ENCODE results near the gene BIRC7. TPM values are rescaled to one million over a fixed set of nuclear protein-coding genes. Genes with fewer than 3 reads are reported as not detected.

Gene BIRC7
- total RNA-seq, 2 donors from 2014 or later: 0.94 TPM; not detected in 1

DNA sequence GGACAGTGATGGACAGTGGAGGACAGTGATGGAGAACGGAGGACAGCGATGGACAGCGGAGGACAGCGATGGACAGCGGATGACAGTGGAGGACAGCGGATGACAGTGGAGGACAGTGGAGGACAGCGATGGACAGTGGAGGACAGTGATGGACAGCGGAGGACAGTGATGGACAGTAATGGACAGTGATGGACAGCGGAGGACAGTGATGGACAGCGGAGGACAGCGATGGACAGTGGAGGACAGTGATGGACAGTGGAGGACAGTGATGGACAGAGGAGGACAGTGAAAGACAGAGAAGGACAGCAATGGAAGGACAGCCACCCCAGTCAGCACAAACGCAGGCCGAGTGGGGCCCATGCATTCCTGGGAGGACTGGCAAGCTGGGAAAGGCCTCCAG, 21.9 kb downstream of the BIRC7 start:
- ATAC-seq (no peak), DNase-seq (no peak)
- intact Hi-C loops (cut with DNase I): no loop called here

DNA sequence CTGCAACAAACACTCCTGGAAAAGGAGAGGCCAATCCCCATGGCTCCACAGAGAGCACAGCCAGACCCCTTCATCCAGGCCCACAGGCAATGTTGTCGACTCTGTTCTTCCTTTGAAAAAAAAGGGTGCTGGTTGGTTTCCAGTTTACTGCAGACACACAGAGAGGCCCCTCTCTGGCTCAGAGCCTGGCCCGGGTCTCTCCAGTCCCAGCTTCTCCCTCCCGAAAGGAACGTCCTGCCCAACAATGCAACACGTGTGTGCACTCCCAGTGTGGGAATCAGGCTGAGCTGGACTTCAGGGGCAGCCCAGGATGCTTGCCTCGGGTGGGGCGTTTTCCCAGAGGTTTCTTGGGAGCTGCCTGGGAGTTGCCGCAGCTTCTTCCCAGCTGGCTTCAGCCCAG, 23.1 kb downstream of the BIRC7 start:
- ATAC-seq: no peak
- intact Hi-C loops (cut with DNase I): no loop called here
- no peak for DNase-seq

DNA sequence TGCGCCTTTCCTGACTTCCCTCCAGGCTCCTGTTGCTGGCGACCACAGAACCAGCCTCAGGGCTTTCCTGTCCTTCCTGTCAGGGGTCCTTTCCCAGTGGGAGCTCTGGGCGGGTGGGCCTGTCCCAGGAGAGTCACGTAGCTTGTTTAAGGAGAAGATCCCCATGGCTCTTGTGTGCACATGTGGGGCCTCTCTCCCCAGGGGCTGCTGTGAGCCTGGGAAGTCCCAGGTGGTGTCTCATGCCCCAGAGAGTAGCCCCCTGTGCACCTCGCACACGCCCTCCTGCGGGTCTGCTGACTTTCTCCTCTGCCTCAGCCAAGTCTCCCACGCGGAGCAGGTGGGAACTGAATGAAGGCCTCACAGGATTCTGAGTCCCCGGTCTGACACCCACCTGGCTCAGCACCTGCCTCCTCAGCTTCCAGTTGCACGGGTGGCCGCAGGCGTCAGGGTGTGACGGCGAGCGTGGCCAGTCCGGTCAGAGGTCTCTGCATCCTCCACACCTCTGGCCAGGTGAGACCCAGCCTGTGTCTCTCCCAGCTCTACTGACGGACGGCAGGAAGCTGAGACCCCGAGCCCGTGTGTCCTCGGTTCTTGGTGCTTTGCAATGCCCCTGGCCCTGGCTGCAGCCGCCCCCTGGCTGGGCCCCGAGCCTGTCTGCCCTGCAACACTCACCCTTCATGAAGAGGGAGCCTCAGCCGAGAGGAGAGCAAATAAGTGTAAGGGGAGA, 24.2 kb downstream of the BIRC7 start:
- no peak for DNase-seq
- intact Hi-C loops (cut with DNase I): no loop called here
- no peak for ATAC-seq

DNA sequence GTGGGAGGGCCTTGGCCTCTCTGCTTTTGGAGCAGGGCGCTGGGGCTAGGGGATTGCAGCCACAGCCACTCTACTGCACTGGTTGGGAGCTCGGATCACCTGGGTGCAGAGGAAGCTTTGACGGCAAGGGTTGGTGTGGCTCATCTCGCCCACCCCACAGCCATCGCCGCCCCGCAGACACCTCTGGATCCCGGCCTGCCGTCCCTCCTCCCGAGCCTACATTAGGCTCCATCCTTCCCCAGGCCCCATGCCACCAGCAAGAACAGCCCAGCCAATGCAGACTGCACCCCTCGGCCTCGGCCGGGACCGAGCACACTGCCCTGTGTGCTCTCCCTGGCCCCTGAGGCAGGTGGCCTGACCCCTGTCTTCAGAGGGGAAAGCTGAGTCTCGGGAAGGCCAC, 24.8 kb downstream of the BIRC7 start:
- ATAC-seq (no peak), DNase-seq (no peak)
- intact Hi-C loops (cut with DNase I): no loop called here

DNA sequence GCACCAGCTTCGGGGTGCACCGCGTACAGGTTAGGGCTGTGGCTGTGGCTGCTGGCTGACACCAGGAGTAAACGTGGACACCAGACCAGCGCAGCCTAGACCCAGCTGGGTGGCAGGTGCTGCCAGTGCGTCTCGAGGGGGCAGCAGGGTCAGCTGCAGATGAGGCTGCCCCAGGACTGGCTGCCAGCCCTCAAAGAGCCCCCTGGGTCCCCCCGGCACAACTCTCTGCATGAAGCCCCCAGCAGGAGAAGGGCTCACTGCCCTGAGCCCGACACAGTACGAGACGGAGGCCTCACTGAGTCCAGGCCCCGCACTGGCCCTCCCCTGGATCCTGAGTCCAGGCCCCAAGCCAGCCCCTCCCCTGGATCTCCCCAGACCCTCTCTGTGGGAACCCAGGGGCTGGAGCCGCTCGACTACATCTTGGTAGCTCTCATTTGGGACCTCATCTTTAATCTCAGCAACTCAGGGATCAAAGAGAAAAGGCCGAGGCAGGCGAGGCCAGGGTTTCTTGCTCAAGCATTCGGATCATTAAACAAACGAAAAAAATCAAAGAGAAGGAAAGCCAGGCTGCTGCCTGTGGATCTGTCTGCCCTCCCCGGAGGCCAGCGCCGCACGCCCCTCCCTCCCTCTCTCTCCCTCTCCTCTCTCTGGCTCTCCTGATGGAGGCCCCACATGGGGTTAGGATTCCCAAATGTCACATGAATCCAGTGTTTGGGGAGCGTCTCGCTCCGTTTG, 25.5 kb downstream of the BIRC7 start:
- intact Hi-C loops (cut with DNase I): no loop called here
- ATAC-seq (no peak), DNase-seq (no peak)

DNA sequence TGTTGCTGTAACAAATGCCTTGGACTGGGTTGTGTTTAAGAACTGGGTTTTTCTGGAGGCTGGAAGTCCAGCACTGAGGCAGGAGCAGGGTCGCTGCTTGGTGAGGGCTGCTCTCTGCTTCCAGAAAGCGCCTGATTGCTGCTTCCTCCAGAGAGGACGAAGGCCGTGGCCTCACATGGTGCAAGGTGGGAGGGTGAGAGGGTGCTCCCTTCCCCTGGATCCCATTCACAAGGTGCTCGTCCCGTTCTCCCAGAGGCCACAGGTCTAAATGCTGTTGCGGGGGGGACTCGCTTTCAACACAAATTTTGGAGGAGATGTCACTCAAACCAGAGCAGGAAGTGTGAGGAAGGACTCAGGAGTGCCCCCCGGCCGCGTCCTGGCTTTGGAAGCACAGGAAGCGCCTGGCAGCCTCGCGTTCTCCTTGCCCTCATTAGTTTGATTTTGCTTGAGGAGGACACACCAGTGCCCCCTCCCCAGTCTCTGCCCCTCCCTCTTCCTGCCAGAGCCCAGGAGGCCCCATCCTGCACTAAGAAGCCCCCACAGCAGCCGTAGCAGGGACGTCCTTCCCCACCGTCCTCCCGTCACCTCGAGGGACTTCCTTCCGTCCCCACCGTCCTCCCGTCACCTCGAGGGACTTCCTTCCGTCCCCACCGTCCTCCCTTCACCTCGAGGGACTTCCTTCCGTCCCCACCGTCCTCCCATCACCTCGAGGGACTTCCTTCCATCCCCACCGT, 26.3 kb downstream of the BIRC7 start:
- intact Hi-C loops (cut with DNase I): no loop called here
- ATAC-seq (no peak), DNase-seq (no peak)

DNA sequence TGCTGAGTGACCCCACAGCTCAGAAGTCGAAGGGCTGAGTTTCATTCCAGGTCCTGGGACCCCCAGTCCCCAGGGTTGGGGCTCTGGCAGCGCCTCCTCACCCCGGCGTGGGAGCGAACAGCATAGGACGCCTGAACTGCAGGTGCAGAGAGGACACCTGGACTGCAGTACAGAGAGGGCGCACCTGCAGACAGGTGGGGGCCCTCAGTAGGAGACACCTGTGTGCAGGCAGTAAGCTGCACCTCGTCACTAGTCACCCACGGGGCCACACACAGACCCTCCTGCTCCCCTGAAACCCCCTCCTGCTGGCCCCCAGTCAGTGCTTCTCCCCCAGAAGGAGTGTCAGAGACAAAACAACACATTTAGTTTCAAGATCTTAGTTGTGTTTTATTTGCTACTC, 27.1 kb downstream of the BIRC7 start:
- intact Hi-C loops (cut with DNase I): no loop called here
- DNase-seq (no peak), ATAC-seq (no peak)

DNA sequence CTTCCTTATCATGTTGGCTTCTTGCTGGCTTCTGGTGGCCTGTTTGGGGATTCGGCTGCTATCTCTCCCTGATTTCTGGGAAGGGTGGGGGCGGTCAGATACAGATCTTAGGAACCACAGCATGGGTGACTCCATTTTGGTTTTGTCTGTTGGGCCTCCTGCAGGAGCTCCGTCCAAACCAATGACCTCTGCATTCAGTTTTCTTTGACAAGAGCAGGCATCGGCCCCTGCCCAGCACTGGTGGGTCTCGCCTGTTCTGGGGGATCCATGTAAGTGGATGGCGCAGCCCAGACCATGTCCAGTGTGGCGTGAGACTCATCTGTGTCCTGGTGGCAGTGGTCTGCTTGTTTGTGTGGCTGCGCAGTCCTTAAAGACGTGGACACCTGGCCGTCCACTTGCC, 28.3 kb downstream of the BIRC7 start:
- intact Hi-C loops (cut with DNase I): no loop called here
- no peak for ATAC-seq

DNA sequence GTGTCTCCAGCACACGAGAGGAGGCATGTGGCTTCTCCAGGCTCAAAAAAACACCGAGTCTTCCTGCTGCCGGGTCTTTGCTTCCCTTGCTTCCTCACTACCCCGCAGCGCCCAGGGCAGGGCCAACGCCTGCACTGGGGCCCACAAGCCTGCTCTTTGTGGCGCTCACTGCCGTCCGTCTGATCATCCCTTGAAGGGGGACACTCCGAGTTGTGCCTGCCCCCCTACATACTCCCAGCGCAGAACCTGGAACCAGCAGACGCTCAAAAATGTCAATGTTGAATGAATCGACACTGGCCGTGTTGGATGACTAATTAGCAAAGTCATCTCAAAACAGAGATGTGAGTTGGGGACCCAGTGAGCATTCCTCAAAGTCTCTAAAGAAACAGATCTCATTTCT, 28.8 kb downstream of the BIRC7 start:
- ATAC-seq (no peak), DNase-seq (no peak)
- intact Hi-C loops (cut with DNase I): no loop called here

More for the DNA sequence above, 28.3 kb downstream of the BIRC7 start:
- DNase-seq: no peak

DNA sequence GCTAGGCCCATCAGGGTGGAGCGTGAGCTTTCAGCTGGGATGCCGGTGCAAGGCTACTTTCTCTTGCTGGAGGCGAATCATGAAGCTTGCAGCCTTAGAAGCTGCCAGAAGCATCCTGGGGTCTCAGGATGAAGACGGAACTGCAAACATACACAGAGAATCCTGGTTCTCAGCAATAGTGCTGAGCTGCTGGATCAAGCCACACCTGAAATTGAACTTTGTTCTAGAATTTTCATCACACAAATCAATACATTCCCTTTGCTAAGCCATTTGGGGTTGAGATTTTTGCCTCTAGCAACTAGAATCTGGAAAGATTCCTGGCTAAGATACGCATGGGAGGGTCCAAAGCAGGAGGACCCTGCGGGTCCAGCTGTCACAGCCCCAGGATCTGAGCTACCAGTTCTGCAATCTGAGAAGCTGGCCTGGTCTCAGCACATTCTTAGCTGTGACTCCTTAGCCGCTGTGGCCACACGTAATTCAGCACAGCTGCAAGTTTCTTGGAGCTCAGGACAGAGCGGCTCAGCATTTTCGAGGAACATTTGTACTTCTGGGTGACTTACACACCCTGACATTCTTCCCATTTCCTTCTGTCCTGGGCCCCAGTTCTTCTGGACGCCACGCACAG, 30.3 kb downstream of the BIRC7 start:
- intact Hi-C loops (cut with DNase I): no loop called here
- no peak for ATAC-seq
- DNase-seq: no peak

DNA sequence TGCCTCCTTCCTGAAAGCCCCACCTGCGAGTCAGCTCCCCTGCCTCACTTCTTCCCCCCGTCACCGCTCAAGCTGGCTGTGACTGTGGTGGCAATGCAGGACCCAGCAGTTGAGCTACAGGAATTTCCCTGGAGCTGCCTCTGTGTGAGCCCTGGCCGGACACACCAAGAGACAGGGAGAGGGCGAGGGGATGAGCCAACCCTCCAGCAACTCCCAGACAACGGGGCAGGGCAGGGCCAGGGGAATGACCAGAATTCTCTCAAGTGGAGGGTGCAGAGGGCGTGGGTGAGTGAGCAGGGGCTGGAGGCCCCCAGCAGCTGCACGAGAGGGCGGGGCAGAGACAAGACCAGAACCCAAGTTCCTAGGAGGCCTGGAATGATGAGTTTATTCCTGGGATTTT, 32.0 kb downstream of the BIRC7 start:
- ATAC-seq: no peak

DNA sequence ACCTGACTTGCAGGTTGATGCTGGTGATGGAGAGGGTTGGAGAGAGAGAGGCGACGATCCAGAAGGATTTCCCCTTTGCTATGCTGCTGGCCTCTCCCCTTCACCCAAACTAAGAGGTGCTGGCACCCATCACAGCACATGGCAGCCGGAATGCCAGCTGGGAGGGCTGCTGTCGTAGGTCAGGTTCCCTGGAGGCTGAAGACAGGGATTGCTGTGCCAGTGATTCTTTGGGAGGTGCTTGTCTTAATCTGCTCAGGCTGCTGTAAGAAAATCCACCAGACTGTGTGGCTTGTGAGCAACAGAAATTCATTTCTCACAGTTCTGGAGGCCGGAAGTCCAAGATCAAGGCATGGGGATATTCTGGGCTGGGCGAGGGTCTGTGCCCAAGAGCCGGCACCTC, 32.6 kb downstream of the BIRC7 start:
- intact Hi-C loops (cut with DNase I): no loop called here
- ATAC-seq (no peak), DNase-seq (no peak)

More for the DNA sequence above, 32.0 kb downstream of the BIRC7 start:
- intact Hi-C loops (cut with DNase I): no loop called here
- no peak for DNase-seq

DNA sequence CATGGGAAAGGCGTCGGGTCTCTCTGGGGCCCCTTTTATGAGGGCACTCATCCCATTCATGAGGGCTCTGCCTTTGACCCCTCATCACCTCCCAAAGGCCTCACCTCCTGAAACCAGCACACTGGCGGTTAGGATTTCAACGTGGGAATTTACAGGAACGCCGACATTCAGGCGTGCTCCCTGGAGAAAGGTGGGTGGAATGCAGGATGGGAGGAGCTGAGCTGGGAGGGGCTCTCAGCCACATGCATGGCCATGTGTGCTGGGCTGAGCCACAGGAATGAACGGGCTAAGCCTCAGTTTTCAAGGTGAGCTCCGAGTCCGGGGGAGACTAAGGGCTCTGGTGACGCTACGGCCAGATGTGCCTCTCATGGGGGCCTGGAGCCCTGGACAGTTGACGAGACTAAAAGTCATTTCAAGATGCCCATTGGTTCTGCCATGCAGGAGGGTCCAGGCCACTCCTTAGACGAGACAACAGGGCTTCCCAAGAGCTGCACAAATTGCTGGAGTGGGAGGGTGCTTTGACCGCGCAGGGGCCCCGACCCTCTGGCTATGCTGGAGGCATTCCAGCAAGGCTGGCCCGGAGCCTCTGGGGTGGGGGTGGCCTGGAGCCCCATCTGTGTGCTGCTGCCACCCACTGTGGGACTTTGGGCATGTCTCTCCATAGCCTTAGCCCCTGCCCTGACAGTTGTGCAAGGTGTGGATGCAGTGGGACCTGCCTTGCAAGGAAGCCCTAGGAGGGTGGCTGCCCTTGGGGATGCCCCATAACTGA, 33.1 kb downstream of the BIRC7 start:
- no peak for DNase-seq
- intact Hi-C loops (cut with DNase I): no loop called here
- ATAC-seq: no peak

DNA sequence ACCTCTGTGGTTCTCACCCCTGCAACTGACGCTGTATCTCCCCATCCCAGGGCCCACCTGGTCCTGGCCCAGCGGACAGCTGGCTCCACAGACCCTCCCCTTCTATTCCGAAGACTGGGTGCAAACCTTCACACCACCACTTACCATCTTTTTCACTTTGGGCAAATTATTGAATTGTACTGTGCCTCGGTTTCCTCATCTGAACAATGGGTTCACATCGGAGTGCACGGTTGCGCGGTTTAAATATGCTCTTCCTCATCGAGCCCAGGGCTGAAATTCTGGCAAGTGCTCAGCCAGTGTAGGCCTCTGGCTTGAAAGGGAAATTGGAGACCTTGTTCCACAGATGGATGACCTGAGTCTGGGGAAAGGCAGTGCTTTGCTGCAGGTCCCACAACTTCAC, 34.0 kb downstream of the BIRC7 start:
- intact Hi-C loops (cut with DNase I): no loop called here

DNA sequence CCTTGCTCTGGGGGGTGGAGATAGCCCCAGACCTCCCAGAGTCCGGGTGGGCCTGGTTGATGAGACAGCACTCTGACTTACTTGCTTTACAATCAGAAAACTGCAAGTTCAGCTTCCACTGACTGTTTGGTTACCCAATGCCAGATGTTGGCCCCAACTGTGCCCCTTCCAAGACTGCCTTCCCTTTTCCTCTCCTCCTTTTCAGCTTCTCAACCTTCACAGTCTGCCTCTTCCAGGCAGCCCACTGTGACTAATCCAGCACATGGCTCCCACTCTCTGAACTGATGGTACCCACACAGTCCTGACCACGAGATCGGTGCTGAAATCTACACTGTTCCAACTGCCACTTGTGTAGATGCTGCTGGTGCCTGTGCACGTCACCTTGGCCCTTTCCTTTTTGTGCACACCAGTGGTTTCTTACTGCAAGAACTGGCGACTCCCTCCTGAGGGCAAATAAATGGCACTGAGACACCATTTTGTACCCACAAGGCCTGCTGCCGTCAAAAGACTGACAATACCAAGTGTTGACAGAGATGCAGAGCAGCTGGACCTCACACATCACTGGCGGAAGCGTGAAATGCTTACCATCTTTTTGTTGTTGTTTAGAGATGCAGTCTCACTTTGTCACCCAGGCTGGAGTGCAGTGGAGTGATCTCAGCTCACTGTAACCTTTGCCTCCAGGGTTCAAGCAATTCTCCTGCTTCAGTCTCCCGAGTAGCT, 35.1 kb downstream of the BIRC7 start:
- ATAC-seq: no peak
- no peak for DNase-seq
- intact Hi-C loops (cut with DNase I): no loop called here

More for the DNA sequence above, 34.0 kb downstream of the BIRC7 start:
- ATAC-seq (no peak), DNase-seq (no peak)

DNA sequence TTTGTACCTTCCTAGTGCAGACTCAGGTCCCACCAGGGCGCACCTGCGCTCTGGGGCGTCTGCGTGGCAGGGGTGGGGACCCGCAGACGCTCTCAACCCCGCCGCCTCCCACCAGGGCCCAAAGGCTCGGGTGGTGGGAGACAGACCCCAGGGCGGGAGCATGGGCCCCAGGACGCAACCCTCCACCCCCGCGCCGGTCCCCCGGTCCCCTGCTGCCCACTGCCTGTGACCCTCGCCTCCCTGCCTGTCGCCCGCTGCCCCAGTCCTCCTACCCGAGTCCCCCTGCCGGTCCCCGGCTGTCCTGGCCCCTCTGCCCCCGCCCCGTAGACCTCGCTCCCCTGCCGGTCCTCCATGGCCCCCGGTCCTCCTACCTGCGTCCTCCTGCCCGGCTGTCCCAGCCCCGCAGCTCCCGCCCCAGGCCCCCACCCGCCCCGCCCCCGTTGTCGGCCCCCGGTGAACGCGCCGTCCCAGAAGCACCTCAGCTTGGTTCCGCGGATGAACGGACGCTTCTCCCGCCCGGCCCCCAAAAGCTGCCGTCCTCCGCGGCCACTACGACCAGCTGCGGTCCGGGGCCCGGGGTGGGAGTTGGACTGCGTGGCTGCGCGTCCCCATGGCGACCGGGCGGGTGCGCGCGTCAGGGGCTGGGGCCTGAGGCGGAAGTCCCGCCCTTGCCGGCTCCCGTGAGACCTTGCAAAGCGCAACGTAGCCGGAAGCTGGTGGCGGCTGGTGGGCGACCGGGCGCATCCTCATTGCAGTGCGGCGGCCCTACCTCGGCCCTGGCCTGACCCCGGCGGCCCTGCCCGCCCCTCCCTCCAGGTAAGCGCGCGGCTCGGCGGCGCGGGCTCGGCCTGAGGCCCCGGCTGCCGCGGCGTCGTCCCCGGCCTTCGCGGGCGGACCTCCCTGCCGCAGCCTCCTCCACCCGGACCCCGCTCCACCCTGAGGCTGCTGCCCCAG, 36.7 kb downstream of the BIRC7 start, which contains the start of gene ARFGAP1:
Gene ARFGAP1, plus strand, starts transcription at position 709 of the 954 bp plus-strand sequence. CDS start 2,768 bp downstream, outside the sequence.
- ATAC-seq (peak; percentile 98 to 99), DNase-seq (peak; percentile 96)
- intact Hi-C loops (cut with DNase I): no loop called here

DNA sequence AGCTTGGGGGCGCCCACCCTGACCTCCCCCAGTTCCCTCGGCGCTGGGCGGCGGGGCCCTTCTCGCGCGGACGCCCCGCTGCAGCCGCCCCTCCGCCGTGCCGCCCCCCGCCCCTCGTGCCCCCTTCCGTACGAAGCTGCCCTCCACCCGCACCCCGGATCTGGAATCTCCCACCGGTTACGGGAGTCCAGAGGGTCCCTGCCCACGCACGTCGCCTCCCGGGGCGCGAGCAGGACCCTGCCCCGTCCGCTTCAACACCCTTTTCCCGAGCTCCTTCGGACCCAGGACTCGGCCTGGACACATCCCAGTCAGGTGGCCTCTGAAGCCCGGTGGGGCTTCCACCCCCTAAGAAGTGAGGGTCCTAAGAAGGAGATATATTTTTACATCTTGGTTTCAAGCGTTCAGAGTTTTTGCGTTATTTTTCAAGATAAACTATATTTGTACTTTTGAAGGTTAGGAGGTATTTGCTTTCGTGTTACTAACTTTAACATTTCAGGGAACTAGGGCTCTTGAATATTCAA, 37.4 kb downstream of the BIRC7 start:
- ATAC-seq: no peak
- no peak for DNase-seq
- intact Hi-C loops (cut with DNase I): no loop called here

All from left cardiac atrium (tissue), 4 donors.